Vagina (tissue), 2 donors: Measurements from ENCODE around the gene NRP1. TPM values are rescaled to one million over a fixed set of nuclear protein-coding genes. Genes with fewer than 3 reads are reported as not detected.

Experiments used
- DNase-seq, 2 donors: peaks; one replicate each; pipeline ENCODE4 v3.0.0-alpha.2; 2017; ENCODE audit errors: extremely low spot score in 2 of 2
- H3K27ac ChIP-seq: fragments of 200-600 bp; sonication (generic); one replicate; pipeline ENCODE4 v1.5.1; 2019
- H3K27me3 ChIP-seq: fragments of 200-600 bp; sonication (generic); one replicate; pipeline ENCODE4 v1.5.1; 2019
- H3K36me3 ChIP-seq, 2 donors: fragments of 200-600 bp; sonication (generic); one replicate each; pipeline ENCODE4 v1.5.1; 2017 to 2019
- H3K4me1 ChIP-seq: fragments of 200-600 bp; sonication (generic); one replicate; pipeline ENCODE4 v1.5.1; 2019
- H3K4me3 ChIP-seq, 2 donors: fragments of 200-600 bp; sonication (generic); 1 replicate in 1 of 2; 2 replicates in 1 of 2; pipeline ENCODE4 v1.5.1; 2016 to 2019
- H3K9me3 ChIP-seq: fragments of 200-600 bp; sonication (generic); one replicate; pipeline ENCODE4 v1.5.1; 2019
- POLR2A ChIP-seq, 2 donors: fragments of 450-650 bp; IDR thresholded peaks; one replicate each; pipeline ENCODE4 v1.6.1; 2017; ENCODE audit warnings: antibody characterized with exemption in 2 of 2, mild to moderate bottlenecking in 2 of 2, moderate library complexity in 2 of 2
- POLR2AphosphoS5 ChIP-seq, 2 donors: sonication (generic); formaldehyde crosslinking; IDR thresholded peaks; one replicate each; pipeline ENCODE4 v1.9.0; 2017; ENCODE audit warnings: antibody characterized with exemption in 2 of 2, mild to moderate bottlenecking in 2 of 2, low read depth in 1 of 2; ENCODE audit not compliant: insufficient read depth in 1 of 2
- intact Hi-C: fragments of 100-400 bp; cut with DNase I; formaldehyde crosslinking; loops from one replicate; pipeline ENCODE4 v1.15.1; 2023
- total RNA-seq: library from RNA; depleted of rRNA; stranded (reverse); fragments of >200 nt; gene quantifications from one replicate; pipeline ENCODE4 v1.2.3, GENCODE V29; 2016
- TF ChIP-seq, protein P1 (sequence below), 3 experiments: fragments of 450-650 bp in 2 of 3; fragments of 200-600 bp in 1 of 3; sonication (generic) in 1 of 3; IDR thresholded peaks; one replicate each; pipeline ENCODE4 v1.5.1; 2017 to 2019; ENCODE audit warnings: antibody characterized with exemption in 3 of 3, mild to moderate bottlenecking in 2 of 3, moderate library complexity in 2 of 3

The NRP1 gene
- total RNA-seq, 1 donor from 2014 or later, result 52.5 TPM

DNA sequence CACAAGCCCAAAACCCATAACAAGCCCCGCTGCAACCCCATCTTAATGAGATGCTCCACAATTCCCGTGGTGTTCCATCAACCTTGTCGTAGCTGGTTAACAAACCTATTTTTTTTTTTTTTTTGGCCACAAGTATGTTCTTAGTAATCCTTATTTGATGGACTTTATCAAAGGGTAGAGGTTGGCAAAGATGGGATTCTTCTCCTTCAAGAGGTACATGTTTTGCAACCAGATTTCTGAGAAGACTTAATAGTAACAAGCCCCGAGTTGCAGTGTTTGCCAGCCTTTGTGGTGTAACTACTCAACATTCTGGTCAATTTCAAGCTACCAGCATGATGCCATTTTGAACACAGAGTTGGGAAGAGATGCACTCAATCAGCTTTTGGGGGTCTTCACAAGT, 181.7 kb downstream of the NRP1 start:
- H3K9me3 ChIP-seq, result no peaks in the 10 kb centered on the region
- no peak for TF ChIP-seq POLR2A (IDR thresholded peaks at IDR 0.05)
- TF ChIP-seq, protein P1, sequence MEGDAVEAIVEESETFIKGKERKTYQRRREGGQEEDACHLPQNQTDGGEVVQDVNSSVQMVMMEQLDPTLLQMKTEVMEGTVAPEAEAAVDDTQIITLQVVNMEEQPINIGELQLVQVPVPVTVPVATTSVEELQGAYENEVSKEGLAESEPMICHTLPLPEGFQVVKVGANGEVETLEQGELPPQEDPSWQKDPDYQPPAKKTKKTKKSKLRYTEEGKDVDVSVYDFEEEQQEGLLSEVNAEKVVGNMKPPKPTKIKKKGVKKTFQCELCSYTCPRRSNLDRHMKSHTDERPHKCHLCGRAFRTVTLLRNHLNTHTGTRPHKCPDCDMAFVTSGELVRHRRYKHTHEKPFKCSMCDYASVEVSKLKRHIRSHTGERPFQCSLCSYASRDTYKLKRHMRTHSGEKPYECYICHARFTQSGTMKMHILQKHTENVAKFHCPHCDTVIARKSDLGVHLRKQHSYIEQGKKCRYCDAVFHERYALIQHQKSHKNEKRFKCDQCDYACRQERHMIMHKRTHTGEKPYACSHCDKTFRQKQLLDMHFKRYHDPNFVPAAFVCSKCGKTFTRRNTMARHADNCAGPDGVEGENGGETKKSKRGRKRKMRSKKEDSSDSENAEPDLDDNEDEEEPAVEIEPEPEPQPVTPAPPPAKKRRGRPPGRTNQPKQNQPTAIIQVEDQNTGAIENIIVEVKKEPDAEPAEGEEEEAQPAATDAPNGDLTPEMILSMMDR (IDR thresholded peaks at IDR 0.05), result no peak
- no peak for TF ChIP-seq POLR2AphosphoS5 (IDR thresholded peaks at IDR 0.05; ENCODE audit: insufficient read depth in 1 of 2, low read depth in 1 of 2)
- no peak overlapping the region for H3K27ac ChIP-seq
- intact Hi-C loops, result no loop called here
- no peaks in the 10 kb centered on the region for H3K36me3 ChIP-seq
- H3K4me3 ChIP-seq, result no peak overlapping the region
- H3K4me1 ChIP-seq, result no peaks in the 10 kb centered on the region
- H3K27me3 ChIP-seq, result no peaks in the 10 kb centered on the region
- DNase-seq, result no peak

DNA sequence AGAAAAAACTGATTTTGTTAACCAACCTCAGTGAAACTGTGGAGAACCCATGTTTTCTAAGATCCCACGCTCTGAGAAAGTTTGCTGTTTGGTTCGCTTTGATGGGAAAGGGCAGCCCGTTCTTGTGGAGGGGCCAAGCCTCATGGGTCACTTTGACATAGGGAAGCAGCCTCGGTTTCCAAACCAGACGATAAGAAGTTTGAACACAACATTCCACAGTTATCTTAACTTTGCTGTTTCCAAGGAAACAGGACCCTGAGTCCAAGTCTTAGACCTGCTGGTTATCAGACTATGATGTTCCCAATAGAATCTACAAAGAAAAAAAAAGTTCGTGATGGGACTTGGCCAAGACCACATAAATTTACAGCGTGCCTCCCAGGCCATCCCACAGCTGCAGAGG, 182.3 kb downstream of the NRP1 start:
- no peaks in the 10 kb centered on the region for H3K27me3 ChIP-seq
- no peak for DNase-seq
- H3K9me3 ChIP-seq, result no peaks in the 10 kb centered on the region
- no peaks in the 10 kb centered on the region for H3K4me1 ChIP-seq
- H3K4me3 ChIP-seq, result no peak overlapping the region
- no peaks in the 10 kb centered on the region for H3K36me3 ChIP-seq
- H3K27ac ChIP-seq, result no peak overlapping the region
- TF ChIP-seq POLR2A (IDR thresholded peaks at IDR 0.05), result no peak
- TF ChIP-seq, protein P1 (IDR thresholded peaks at IDR 0.05), result no peak
- intact Hi-C loops, result no loop called here

DNA sequence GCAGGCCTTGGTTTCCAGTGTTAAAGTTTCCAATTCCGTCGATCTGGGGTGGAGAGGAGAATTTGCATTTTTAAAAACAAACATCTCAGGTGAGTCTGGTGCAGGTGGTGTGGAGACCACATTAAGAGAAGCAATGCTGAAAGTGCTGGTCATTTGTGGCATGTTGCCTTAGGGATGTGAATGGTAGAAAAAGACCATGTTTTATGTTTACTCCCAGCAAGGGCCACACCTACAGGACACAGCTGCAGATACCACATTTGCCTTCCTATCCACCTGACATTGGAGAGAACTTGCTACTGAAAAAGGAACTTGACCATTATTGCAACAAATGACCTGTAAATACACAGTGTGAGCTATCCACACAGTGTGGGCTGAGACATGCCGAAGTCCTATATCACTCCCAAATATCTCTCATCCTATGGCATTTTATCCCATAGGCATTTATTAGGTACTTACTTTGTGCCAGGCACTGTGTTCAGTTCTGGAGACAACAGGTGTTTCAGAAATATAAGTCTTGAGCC, 183.1 kb downstream of the NRP1 start:
- Histone ChIP-seq H3K4me3 (no peak overlapping the region), H3K27me3 (no peaks in the 10 kb centered on the region), H3K4me1 (no peaks in the 10 kb centered on the region), H3K36me3 (no peaks in the 10 kb centered on the region), H3K27ac (no peak overlapping the region), H3K9me3 (no peaks in the 10 kb centered on the region)
- no peak for DNase-seq
- intact Hi-C loops, result no loop called here
- TF ChIP-seq POLR2A (IDR thresholded peaks at IDR 0.05) (no peak), POLR2AphosphoS5 (IDR thresholded peaks at IDR 0.05; ENCODE audit: insufficient read depth in 1 of 2, low read depth in 1 of 2) (no peak)
- TF ChIP-seq, protein P1 (IDR thresholded peaks at IDR 0.05), result no peak

GRCh38 chr10:33150889-33151288, 183.6 kb downstream of the NRP1 start:
- DNase-seq, result no peak
- Histone ChIP-seq H3K36me3 (no peaks in the 10 kb centered on the region), H3K9me3 (no peaks in the 10 kb centered on the region), H3K27me3 (no peaks in the 10 kb centered on the region), H3K4me1 (no peaks in the 10 kb centered on the region), H3K4me3 (no peak overlapping the region), H3K27ac (no peak overlapping the region)
- TF ChIP-seq, protein P1 (IDR thresholded peaks at IDR 0.05), result no peak
- no peak for TF ChIP-seq POLR2A (IDR thresholded peaks at IDR 0.05)
- TF ChIP-seq POLR2AphosphoS5 (IDR thresholded peaks at IDR 0.05; ENCODE audit: insufficient read depth in 1 of 2, low read depth in 1 of 2), result no peak
- intact Hi-C loops, result no loop called here

- Histone ChIP-seq H3K9me3 (no peaks in the 10 kb centered on the region), H3K4me1 (no peaks in the 10 kb centered on the region), H3K27ac (no peak overlapping the region), H3K4me3 (no peak overlapping the region), H3K27me3 (no peaks in the 10 kb centered on the region), H3K36me3 (no peaks in the 10 kb centered on the region)
- DNase-seq, result no peak
- TF ChIP-seq, protein P1 (IDR thresholded peaks at IDR 0.05), result no peak
- TF ChIP-seq POLR2AphosphoS5 (IDR thresholded peaks at IDR 0.05; ENCODE audit: insufficient read depth in 1 of 2, low read depth in 1 of 2), result no peak
- intact Hi-C loops, result no loop called here
Observed at GRCh38 chr10:33150146-33150545, 184.3 kb downstream of the NRP1 start.
